Measurements from ENCODE around the gene TSHZ2. TPM values are rescaled to one million over a fixed set of nuclear protein-coding genes. Genes with fewer than 3 reads are reported as not detected.
A peak's percentile ranks its signal among the peaks of the same experiment; 100 is the strongest.

TSHZ2 gene
- total and polyA plus RNA-seq, 5 donors from 2014 or later, result 1.00 to 41.7 (median 2.1) TPM

DNA sequence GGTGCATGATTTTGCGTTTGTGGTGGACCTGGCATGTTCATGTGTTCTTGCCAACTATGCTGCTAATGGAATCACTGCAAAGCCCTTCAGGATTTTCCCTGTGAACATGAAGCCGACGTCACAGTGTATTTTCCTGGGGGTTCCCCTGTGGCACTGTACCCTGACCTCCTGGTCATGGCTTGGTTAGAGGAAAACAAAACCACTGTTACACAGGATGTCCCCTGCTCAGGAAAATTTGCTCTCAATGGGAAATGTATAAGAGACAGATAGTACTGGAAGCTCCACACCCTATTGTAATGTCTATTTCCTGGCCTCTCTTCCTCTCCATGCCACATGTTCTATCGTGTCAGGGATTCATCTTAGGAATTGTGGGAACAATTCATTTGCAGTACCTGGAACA lies 19.7 kb downstream of the TSHZ2 start:
- H3K36me3 Mint-ChIP-seq, result no peaks in the 10 kb centered on the region
- H3K4me1 Mint-ChIP-seq, result peaks cover 0 to 2% (median 0%) of the 10 kb centered on the region in 4 donors
- ATAC-seq (ENCODE audit: low read depth in 2 of 2) (no peak), DNase-seq (no peak)
- Histone ChIP-seq H3K4me3 (ENCODE audit: low read depth, low read length) (no peak overlapping the region), H3K27me3 (ENCODE audit: control insufficient read depth, insufficient read depth, low read length) (no peaks in the 10 kb centered on the region), H3K36me3 (ENCODE audit: control insufficient read depth, insufficient read depth, low read length) (no peaks in the 10 kb centered on the region), H3K4me1 (ENCODE audit: control insufficient read depth, insufficient read depth, low read length, poor library complexity, severe bottlenecking) (no peaks in the 10 kb centered on the region), H3K9me3 (ENCODE audit: control insufficient read depth in 2 of 2, low read length in 2 of 2) (no peaks in the 10 kb centered on the region), H3K27ac (ENCODE audit: insufficient read depth, low read length, poor library complexity, severe bottlenecking) (no peak overlapping the region)
- no peak overlapping the region for H3K27ac Mint-ChIP-seq
- H3K4me3 Mint-ChIP-seq, result no peak overlapping the region
- peaks cover 0 to 1% (median 0%) of the 10 kb centered on the region in 7 donors for H3K9me3 Mint-ChIP-seq
- H3K27me3 Mint-ChIP-seq, result no peaks in the 10 kb centered on the region

DNA sequence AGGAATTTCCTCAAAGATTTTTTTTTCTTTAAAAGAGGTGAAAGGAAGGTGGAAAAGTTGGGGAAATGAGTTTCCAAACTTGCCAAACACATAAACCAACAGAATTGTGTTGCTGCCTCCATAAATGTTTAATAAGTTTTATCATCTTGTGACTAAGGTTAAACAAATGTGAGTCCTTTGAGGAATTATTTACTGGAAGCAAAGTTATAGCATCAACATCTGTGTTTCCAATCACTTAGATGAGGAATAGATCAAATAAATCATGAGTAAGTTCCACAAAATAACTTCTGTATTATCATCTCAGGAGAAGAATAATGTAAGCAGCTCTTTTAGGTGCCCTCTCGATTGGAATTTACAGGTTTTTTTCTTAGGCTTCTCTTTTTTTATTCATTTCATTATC lies 20.5 kb downstream of the TSHZ2 start:
- Mint-ChIP-seq H3K27ac (no peak overlapping the region), H3K4me3 (no peak overlapping the region), H3K4me1 (peaks cover 0 to 4% (median 0%) of the 10 kb centered on the region in 4 donors), H3K27me3 (no peaks in the 10 kb centered on the region), H3K36me3 (no peaks in the 10 kb centered on the region), H3K9me3 (peaks cover 0 to 1% (median 0%) of the 10 kb centered on the region in 7 donors)
- Histone ChIP-seq H3K9me3 (ENCODE audit: control insufficient read depth in 2 of 2, low read length in 2 of 2) (no peaks in the 10 kb centered on the region), H3K27ac (ENCODE audit: insufficient read depth, low read length, poor library complexity, severe bottlenecking) (no peak overlapping the region), H3K4me1 (ENCODE audit: control insufficient read depth, insufficient read depth, low read length, poor library complexity, severe bottlenecking) (no peaks in the 10 kb centered on the region), H3K27me3 (ENCODE audit: control insufficient read depth, insufficient read depth, low read length) (no peaks in the 10 kb centered on the region), H3K36me3 (ENCODE audit: control insufficient read depth, insufficient read depth, low read length) (no peaks in the 10 kb centered on the region), H3K4me3 (ENCODE audit: low read depth, low read length) (no peak overlapping the region)
- no peak for ATAC-seq (ENCODE audit: low read depth in 2 of 2)
- DNase-seq, result no peak

DNA sequence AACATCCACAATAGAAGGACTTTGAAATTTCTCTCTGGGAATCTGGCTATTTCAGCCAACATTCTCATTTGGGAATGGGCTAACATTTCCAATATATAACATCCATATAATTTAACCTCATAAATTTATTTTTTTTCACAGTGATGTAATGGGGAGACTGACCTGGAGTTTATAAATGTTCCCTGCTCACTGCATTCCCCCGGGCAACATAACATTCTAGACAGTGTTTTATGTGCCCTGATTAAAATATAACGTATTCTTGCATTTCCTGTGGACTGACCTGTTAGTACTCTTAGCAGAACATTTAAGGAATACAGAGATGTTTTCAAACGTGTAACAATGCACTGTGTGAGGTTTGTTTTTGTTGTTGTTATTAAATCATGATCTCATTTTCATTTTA lies 20.9 kb downstream of the TSHZ2 start:
- ATAC-seq (ENCODE audit: low read depth in 2 of 2), result no peak
- H3K4me3 ChIP-seq (ENCODE audit: low read depth, low read length), result no peak overlapping the region
- no peaks in the 10 kb centered on the region for H3K27me3 ChIP-seq (ENCODE audit: control insufficient read depth, insufficient read depth, low read length)
- no peak overlapping the region for H3K4me3 Mint-ChIP-seq
- H3K36me3 Mint-ChIP-seq, result no peaks in the 10 kb centered on the region
- H3K36me3 ChIP-seq (ENCODE audit: control insufficient read depth, insufficient read depth, low read length), result no peaks in the 10 kb centered on the region
- H3K27ac Mint-ChIP-seq, result no peak overlapping the region
- no peaks in the 10 kb centered on the region for H3K27me3 Mint-ChIP-seq
- no peak overlapping the region for H3K27ac ChIP-seq (ENCODE audit: insufficient read depth, low read length, poor library complexity, severe bottlenecking)
- no peak for DNase-seq
- peaks cover 0 to 1% (median 0%) of the 10 kb centered on the region in 7 donors for H3K9me3 Mint-ChIP-seq
- peaks cover 0 to 4% (median 0%) of the 10 kb centered on the region in 4 donors for H3K4me1 Mint-ChIP-seq
- H3K9me3 ChIP-seq (ENCODE audit: control insufficient read depth in 2 of 2, low read length in 2 of 2), result no peaks in the 10 kb centered on the region
- H3K4me1 ChIP-seq (ENCODE audit: control insufficient read depth, insufficient read depth, low read length, poor library complexity, severe bottlenecking), result no peaks in the 10 kb centered on the region

DNA sequence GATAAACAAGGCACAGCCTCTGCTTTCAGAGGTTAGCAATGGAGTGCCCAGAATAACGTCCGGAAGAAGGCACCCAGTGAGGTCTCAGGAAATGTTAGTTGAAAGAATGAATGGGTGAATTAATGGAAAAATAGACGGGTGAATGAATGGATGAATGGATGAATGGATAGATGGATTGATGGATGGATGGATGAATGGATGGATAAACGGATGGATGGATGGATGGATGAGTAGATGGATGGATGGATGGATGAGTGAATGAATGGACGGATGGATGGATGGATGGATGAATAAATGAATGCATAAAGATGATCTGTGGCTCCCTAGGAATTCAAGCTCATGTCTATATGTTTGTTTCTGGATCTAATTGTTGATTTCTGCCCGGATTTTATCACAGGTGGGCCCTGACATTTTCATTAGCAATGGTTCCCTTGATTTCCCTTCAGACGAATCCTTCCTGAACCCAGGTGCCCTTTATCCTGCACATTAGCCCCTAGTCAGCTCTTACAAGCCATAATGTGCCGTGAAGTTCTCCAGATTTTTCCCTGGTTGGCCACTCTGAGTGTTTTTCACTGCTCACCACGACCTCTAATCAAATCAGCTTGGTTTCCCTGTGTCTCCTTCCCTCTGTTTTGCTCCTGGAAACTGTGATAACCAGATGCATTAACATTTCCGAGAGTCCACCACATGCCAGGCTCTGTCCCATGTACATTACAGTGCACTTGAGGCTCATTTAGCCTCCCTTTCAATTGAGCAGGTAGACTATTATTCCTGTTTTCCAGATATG lies 22.2 kb downstream of the TSHZ2 start:
- H3K36me3 ChIP-seq (ENCODE audit: control insufficient read depth, insufficient read depth, low read length), result no peaks in the 10 kb centered on the region
- H3K27ac Mint-ChIP-seq, result no peak overlapping the region
- H3K9me3 ChIP-seq (ENCODE audit: control insufficient read depth in 2 of 2, low read length in 2 of 2), result no peaks in the 10 kb centered on the region
- no peak overlapping the region for H3K27ac ChIP-seq (ENCODE audit: insufficient read depth, low read length, poor library complexity, severe bottlenecking)
- H3K36me3 Mint-ChIP-seq, result no peaks in the 10 kb centered on the region
- DNase-seq (no peak), ATAC-seq (ENCODE audit: low read depth in 2 of 2) (no peak)
- no peak overlapping the region for H3K4me3 ChIP-seq (ENCODE audit: low read depth, low read length)
- peaks cover 0 to 1% (median 0%) of the 10 kb centered on the region in 7 donors for H3K9me3 Mint-ChIP-seq
- no peaks in the 10 kb centered on the region for H3K27me3 ChIP-seq (ENCODE audit: control insufficient read depth, insufficient read depth, low read length)
- no peak overlapping the region for H3K4me3 Mint-ChIP-seq
- no peaks in the 10 kb centered on the region for H3K27me3 Mint-ChIP-seq
- H3K4me1 Mint-ChIP-seq, result peaks cover 0 to 6% (median 0%) of the 10 kb centered on the region in 4 donors
- H3K4me1 ChIP-seq (ENCODE audit: control insufficient read depth, insufficient read depth, low read length, poor library complexity, severe bottlenecking), result no peaks in the 10 kb centered on the region

DNA sequence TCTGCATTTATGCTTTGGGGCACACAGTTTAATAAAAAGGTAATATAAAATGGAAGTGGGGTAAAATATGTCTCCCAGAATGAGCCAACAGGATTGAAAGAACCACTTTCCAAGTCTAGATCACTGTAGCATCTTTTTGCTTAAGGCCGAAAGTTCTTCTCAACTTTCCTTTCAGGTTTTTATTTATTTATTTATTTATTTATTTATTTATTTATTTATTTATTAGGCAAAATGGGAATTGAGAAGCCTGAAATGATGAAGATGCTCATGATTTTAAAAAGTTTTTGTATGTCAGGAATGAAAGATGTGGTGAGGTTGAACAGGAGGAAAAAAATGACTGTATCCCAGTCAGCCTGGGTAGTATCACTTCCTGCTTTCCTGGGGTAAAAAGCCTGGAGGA lies 24.0 kb downstream of the TSHZ2 start:
- Mint-ChIP-seq H3K4me1 (peaks cover 0 to 19% (median 6%) of the 10 kb centered on the region in 4 donors), H3K4me3 (no peak overlapping the region), H3K27ac (no peak overlapping the region), H3K27me3 (no peaks in the 10 kb centered on the region), H3K9me3 (peaks cover 0 to 1% (median 0%) of the 10 kb centered on the region in 7 donors), H3K36me3 (no peaks in the 10 kb centered on the region)
- Histone ChIP-seq H3K27ac (ENCODE audit: insufficient read depth, low read length, poor library complexity, severe bottlenecking) (no peak overlapping the region), H3K4me1 (ENCODE audit: control insufficient read depth, insufficient read depth, low read length, poor library complexity, severe bottlenecking) (no peaks in the 10 kb centered on the region), H3K9me3 (ENCODE audit: control insufficient read depth in 2 of 2, low read length in 2 of 2) (no peaks in the 10 kb centered on the region), H3K27me3 (ENCODE audit: control insufficient read depth, insufficient read depth, low read length) (no peaks in the 10 kb centered on the region), H3K36me3 (ENCODE audit: control insufficient read depth, insufficient read depth, low read length) (no peaks in the 10 kb centered on the region), H3K4me3 (ENCODE audit: low read depth, low read length) (no peak overlapping the region)
- no peak for ATAC-seq (ENCODE audit: low read depth in 2 of 2)
- no peak for DNase-seq

DNA sequence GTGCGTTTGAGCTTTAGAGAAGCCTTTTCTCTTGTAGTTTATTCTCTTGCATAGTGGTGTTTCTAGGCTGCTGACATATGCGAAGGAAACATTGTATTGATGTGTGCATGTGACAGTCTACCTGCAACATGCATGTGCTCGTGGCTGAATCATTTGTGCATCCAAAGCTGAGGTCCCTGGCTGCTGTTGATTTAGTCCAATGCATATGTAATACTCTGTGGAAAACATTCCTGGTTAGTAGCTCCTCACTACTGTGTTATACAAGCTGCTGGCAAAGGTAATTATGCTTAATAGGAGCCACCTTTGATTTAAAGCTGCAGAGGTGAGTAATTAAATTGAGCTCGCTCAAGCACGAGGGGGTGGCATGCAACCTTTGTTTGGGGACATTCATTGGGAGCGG lies 24.5 kb downstream of the TSHZ2 start:
- Mint-ChIP-seq H3K9me3 (peaks cover 0 to 1% (median 0%) of the 10 kb centered on the region in 7 donors), H3K4me3 (no peak overlapping the region), H3K27ac (peak overlapping the region in 1 of 3 donors; percentile 66), H3K4me1 (peaks cover 3 to 24% (median 10%) of the 10 kb centered on the region in 4 donors), H3K36me3 (no peaks in the 10 kb centered on the region), H3K27me3 (no peaks in the 10 kb centered on the region)
- ATAC-seq (ENCODE audit: low read depth in 2 of 2), result no peak
- Histone ChIP-seq H3K27ac (ENCODE audit: insufficient read depth, low read length, poor library complexity, severe bottlenecking) (no peak overlapping the region), H3K27me3 (ENCODE audit: control insufficient read depth, insufficient read depth, low read length) (no peaks in the 10 kb centered on the region), H3K9me3 (ENCODE audit: control insufficient read depth in 2 of 2, low read length in 2 of 2) (no peaks in the 10 kb centered on the region), H3K36me3 (ENCODE audit: control insufficient read depth, insufficient read depth, low read length) (no peaks in the 10 kb centered on the region), H3K4me3 (ENCODE audit: low read depth, low read length) (no peak overlapping the region), H3K4me1 (ENCODE audit: control insufficient read depth, insufficient read depth, low read length, poor library complexity, severe bottlenecking) (peaks cover under 1% of the 10 kb centered on the region)
- DNase-seq, result no peak

DNA sequence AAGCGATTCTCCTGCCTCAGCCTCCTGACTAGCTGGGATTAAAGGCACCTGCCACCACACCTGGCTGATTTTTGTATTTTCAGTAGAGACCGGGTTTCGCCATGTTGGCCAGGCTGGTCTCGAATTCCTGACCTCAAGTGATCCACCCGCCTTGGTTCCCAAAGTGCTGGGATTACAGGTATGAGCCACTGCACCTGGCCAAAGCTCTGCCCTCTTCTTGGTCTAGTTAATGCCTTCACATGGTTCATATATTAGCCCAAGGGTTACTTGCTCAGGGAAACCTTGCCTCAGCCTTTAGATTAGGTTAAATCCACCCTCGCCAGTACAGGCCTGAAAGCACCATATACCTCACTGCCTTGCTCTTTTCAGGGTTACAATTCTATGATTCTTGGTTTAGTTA lies 26.1 kb downstream of the TSHZ2 start:
- no peak overlapping the region for H3K4me3 ChIP-seq (ENCODE audit: low read depth, low read length)
- H3K27me3 ChIP-seq (ENCODE audit: control insufficient read depth, insufficient read depth, low read length), result no peaks in the 10 kb centered on the region
- ATAC-seq (ENCODE audit: low read depth in 2 of 2) (no peak), DNase-seq (no peak)
- Mint-ChIP-seq H3K4me3 (no peak overlapping the region), H3K27me3 (no peaks in the 10 kb centered on the region), H3K9me3 (peaks cover 0 to 1% (median 0%) of the 10 kb centered on the region in 7 donors), H3K27ac (peak overlapping the region in 2 of 3 donors; percentile 59 to 77), H3K4me1 (peaks cover 9 to 34% (median 14%) of the 10 kb centered on the region in 4 donors), H3K36me3 (no peaks in the 10 kb centered on the region)
- no peak overlapping the region for H3K27ac ChIP-seq (ENCODE audit: insufficient read depth, low read length, poor library complexity, severe bottlenecking)
- H3K4me1 ChIP-seq (ENCODE audit: control insufficient read depth, insufficient read depth, low read length, poor library complexity, severe bottlenecking), result peaks cover 8% of the 10 kb centered on the region
- no peaks in the 10 kb centered on the region for H3K9me3 ChIP-seq (ENCODE audit: control insufficient read depth in 2 of 2, low read length in 2 of 2)
- no peaks in the 10 kb centered on the region for H3K36me3 ChIP-seq (ENCODE audit: control insufficient read depth, insufficient read depth, low read length)

DNA sequence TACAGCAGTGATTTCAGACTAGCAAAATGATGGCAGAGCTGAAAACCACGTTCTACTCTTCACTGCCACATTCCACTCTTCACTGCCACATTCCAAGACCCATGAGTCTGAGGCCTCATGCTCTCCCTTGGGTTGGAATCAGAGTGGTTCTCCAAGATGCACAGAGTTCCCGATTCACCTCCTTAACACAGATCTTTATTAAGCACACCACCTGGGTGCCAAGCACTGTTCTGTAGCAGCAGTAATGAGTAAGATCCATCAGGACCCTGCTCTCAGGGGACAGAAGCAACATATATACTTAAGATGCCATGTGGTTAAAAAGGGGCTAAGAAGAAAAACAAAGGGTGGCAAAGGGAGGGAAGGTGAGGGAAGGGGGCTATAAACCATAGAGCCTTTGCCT lies 26.9 kb downstream of the TSHZ2 start:
- Mint-ChIP-seq H3K4me1 (peaks cover 9 to 32% (median 14%) of the 10 kb centered on the region in 4 donors), H3K9me3 (peaks cover 0 to 1% (median 0%) of the 10 kb centered on the region in 7 donors)
- no peak overlapping the region for H3K27ac ChIP-seq (ENCODE audit: insufficient read depth, low read length, poor library complexity, severe bottlenecking)

More for the DNA sequence above, 26.9 kb downstream of the TSHZ2 start:
- H3K27ac Mint-ChIP-seq, result peak overlapping the region in 2 of 3 donors; percentile 7 to 59
- Histone ChIP-seq H3K9me3 (ENCODE audit: control insufficient read depth in 2 of 2, low read length in 2 of 2) (no peaks in the 10 kb centered on the region), H3K36me3 (ENCODE audit: control insufficient read depth, insufficient read depth, low read length) (no peaks in the 10 kb centered on the region), H3K4me1 (ENCODE audit: control insufficient read depth, insufficient read depth, low read length, poor library complexity, severe bottlenecking) (peaks cover 8% of the 10 kb centered on the region), H3K4me3 (ENCODE audit: low read depth, low read length) (no peak overlapping the region), H3K27me3 (ENCODE audit: control insufficient read depth, insufficient read depth, low read length) (no peaks in the 10 kb centered on the region)
- ATAC-seq (ENCODE audit: low read depth in 2 of 2) (no peak), DNase-seq (no peak)
- H3K36me3 Mint-ChIP-seq, result peaks cover 1% of the 10 kb centered on the region
- H3K4me3 Mint-ChIP-seq, result no peak overlapping the region
- no peaks in the 10 kb centered on the region for H3K27me3 Mint-ChIP-seq
